Bone marrow (tissue), 2 donors: ENCODE measurements around the gene HDDC3.

Experiments used
- DNase-seq, 2 donors: peaks; one replicate each; lab custom pipeline; 2025; lab: John Stamatoyannopoulos, UW

The HDDC3 gene

DNA sequence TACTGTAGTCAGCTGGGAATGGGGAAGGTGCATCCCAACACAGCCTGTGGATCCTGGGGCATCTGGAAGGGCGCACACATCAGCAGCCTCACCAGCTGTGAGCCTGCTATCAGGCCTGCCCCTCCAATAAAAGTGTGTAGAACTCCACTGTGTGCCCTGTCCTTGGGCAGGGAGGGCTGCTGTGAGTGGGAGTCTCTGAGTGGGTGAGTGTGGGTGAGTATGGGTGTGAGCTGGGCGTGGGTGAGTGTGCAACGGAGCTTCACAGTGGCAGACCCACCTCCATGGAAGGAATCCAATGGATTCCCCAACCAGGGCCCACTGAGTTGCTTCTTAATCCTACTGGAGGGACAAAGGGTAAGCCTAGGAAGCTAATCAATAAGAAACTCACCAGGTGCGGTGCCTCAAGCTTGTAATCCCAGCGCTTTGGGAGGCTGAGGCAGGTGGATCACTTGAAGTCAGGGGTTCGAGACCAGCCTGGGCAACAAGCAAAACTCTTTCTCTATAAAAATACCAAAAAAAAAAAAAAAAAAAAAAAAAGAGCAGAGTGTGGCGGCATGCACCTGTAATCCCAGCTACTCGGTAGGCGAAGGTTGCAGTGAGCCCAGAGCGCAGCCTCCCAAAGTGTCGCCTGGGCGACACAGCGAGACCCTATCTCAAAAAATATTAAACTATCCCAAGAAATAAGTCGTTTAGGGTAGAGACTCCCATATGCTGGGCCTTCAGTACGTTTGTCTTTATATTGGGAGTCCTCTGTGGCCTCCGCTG, 21.8 kb upstream of the HDDC3 start:
- no peak for DNase-seq

DNA sequence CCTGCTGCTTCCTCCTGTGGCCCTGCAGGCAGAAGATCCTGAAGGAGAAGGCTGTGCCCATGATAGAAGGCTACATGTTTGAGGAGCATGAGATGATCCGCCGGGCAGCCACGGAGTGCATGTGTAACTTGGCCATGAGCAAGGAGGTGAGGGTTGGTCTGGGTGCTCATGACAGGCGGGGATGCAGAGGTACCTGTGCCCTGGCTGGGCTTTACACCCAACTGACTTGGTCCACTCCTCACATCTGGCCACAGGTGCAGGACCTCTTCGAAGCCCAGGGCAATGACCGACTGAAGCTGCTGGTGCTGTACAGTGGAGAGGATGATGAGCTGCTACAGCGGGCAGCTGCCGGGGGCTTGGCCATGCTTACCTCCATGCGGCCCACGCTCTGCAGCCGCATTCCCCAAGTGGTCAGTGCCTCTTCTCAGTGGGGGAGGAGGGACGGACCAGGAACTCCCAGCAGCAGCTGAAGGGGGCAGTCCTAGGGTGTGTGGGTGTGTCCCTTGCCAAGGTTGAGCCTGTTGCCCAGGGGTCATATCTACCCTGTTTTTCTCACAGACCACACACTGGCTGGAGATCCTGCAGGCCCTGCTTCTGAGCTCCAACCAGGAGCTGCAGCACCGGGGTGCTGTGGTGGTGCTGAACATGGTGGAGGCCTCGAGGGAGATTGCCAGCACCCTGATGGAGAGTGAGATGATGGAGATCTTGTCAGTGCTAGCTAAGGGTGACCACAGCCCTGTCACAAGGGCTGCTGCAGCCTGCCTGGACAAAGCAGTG, 20.7 kb upstream of the HDDC3 start:
- no peak for DNase-seq

DNA sequence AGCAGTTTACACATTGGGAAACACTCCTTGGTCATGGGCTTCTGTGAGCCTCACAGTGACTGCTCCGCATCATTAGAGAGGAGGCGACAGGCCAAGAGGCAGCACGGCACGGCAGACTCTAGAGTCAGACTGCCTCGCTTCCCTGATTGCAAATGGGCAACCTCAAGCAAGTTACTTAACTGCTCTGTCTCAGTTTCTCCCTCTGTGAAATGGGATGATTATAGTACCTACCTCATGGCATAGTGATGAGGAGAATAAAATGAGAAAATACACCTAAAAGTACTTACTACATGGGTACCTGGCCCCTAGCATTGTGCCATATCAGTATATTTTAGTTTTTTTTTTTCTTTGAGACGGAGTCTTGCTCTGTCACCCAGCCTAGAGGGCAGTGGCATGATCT, 18.3 kb upstream of the HDDC3 start:
- DNase-seq: no peak

DNA sequence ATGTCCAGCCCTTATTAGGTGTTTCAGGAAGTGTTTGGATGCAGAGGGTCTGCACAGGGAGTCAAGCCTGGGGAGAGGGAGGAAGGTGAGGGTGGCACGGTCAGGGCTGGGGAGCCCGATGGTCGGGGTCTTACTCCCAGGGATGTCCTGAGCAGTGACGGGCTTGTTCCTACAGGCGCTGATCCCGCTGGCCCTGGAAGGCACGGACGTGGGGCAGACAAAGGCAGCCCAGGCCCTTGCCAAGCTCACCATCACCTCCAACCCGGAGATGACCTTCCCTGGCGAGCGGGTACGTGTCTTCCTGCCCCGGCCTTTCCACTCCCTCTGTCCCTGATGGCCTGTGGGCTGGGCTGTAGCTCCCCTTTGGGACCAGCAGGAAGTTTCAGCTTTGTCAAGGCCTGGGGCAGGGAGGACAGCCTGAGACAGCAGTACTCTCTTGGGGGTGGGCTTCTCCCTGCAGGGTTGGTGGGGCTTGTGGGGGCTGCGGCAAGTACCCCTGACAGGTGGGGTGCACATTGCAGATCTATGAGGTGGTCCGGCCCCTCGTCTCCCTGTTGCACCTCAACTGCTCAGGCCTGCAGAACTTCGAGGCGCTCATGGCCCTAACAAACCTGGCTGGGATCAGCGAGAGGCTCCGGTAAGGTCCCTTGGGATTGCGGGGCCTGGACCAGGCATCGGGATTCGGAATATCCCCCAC, 17.8 kb upstream of the HDDC3 start:
- no peak for DNase-seq

DNA sequence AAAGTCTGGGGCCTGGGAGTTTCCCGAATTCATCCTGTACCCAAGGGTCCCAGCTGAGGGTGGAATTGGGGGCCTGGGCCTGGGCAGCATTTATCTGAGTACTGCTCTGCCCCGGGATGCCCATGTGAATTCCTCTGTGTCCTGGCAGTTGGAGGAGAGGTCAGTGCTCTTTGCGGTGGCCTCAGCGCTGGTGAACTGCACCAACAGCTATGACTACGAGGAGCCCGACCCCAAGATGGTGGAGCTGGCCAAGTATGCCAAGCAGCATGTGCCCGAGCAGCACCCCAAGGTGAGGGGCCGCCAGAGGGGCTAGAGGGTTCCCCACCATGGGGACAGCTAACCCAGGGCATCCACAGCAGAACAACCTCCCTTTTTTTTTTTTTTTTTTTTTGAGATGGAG, 16.2 kb upstream of the HDDC3 start:
- no peak for DNase-seq

DNA sequence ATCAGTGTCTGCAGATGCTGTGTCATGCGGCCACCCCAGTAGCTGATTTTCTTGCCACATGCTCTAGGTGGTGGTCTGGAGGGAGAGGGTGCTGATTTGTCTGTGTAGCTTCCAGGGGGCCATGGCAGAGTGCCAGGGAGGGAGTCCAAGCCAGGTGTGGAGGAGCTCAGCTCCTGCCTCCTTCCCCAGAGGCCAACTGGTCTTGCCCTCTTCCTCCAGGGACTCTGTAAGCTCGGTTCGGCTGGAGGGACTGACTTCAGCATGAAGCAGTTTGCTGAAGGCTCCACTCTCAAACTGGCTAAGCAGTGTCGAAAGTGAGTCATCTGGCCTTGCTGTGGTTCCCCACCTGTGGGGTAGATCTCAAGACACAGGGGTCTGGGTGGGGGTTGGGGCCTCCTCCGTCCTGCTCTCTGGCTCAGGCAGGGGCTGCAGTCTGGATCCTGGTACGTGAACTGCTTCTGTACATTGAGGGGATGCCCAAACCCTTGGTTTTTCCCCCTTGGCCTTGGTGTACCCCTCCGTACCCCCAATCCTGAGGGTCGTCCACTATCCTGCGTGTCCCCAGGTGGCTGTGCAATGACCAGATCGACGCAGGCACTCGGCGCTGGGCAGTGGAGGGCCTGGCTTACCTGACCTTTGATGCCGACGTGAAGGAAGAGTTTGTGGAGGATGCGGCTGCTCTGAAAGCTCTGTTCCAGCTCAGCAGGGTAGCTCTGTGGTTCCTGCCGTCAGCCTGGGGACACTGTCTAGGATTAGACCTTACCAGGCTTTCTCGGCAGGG, 15.4 kb upstream of the HDDC3 start:
- no peak for DNase-seq

DNA sequence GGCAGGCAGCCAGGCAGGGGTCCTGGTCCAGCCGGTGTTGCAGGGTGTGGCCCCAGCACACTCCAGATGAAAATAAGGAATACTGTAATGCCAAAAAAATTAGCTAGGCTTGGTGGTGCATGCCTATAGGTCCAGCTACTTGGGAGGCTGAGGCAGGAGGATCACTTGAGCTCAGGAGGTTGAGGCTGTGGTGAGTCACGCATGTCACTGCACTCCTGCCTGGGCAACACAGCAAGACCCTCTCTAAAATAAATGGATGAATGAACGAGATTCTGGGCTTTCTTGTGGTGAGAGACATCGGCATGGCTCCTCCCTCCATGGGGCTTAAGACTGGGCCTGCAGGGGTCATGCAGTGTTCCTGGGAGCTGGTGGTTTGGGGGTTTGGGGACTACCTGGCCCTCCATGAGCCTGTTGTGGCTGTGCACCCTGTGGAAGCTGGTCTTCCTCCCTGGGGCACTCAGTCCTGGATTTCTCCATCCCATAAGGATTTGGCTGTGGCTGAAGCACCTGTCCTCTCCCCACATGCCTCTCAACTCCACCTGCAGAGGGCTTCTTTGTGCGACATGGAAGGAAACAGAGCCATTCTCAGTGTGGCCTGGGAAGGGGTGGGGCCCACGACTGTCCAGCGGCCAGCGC, 14.7 kb upstream of the HDDC3 start:
- no peak for DNase-seq

DNA sequence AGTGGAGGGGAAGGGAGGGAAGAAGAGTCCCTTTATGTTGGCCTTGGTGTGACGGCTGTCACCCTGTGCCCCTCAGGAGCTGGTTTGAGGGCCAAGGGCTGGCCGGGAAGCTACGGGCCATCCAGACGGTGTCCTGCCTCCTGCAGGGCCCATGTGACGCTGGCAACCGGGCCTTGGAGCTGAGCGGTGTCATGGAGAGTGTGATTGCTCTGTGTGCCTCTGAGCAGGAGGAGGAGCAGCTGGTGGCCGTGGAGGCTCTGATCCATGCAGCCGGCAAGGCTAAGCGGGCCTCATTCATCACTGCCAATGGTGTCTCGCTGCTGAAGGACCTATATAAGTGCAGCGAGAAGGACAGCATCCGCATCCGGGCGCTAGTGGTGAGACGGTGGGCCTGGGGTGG, 14.2 kb upstream of the HDDC3 start:
- no peak for DNase-seq

DNA sequence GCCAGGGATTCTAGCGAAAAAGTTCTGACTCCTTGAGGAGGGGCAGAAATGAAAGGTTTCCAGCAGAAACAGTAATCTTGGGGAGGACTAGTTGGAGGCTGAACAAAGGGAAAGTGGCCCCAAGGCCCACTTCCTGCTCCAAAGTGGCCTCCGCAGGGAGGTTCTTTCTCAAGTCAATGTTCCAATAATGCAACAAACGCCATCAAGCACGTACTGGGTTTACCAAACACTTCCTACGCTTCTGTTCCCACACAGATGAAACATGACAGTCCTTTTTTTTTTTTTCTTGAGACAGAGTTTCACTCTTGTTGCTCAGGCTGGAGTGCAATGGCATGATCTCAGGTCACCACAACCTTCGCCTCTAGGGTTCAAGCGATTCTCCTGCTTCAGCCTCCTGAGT, 12.7 kb upstream of the HDDC3 start:
- no peak for DNase-seq

DNA sequence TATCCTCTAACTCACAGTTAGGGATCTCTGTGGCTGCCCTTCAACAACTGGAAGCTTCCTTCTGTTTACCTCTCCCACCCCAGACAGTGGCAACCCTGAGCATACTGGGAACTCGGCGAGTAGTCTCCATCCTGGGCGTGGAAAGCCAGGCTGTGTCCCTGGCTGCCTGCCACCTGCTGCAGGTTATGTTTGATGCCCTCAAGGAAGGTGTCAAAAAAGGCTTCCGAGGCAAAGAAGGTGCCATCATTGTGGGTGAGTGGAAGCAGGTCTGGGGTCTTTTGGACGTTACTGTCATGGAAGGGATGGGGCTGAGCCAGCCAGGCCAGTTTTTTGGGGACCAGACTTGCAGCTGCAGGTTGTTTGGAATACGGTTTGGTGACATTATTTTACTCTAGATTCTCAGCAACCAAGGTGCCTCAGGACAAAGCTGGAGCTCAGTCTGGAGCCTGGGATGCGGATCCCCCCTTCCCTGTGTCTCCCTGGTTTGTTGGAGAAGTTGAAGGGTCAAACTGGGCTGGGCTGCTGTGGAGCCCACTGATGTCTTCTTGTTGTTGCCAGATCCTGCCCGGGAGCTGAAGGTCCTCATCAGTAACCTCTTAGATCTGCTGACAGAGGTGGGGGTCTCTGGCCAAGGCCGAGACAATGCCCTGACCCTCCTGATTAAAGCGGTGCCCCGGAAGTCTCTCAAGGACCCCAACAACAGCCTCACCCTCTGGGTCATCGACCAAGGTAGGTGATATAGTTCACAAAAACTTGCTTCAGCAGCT, 10.2 kb upstream of the HDDC3 start:
- DNase-seq: no peak

DNA sequence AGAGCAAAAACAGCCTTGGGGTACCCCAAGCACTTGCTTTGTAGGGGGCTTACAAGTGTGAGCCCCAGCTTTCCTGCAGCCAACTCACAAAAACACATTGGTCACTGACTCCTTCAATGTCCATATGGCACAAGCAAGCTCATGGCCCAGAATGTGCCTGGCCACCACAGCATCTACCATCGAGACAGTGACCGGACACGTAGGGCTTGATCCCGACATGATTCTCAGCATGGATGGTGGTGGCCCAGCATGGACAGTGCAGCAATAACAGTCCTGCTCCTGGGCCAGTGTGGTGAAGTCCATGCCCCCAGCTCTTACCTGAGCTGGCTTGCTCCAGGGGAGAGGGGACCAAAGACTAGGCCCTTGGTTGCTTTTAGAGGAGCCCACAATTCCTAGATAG, 8.7 kb upstream of the HDDC3 start:
- DNase-seq: no peak

DNA sequence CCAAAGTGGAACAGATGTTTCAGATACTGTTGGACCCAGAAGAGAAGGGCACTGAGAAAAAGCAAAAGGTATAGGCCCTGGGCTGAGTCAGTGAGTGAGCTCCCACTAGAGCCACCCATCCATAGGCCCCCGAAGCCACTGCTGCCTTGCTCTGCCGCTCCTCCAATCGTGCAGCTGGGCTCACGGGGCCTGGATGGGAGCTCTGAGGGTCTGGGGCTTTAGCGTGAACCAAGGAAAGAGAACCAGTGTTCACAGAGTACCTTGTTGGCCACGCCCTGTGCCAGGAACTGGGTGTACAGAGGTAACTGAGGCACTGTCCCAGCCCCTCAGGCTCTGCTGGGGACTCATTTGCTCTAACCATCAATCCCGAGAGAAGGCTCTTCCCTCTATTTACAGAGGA, 7.4 kb upstream of the HDDC3 start:
- no peak for DNase-seq

DNA sequence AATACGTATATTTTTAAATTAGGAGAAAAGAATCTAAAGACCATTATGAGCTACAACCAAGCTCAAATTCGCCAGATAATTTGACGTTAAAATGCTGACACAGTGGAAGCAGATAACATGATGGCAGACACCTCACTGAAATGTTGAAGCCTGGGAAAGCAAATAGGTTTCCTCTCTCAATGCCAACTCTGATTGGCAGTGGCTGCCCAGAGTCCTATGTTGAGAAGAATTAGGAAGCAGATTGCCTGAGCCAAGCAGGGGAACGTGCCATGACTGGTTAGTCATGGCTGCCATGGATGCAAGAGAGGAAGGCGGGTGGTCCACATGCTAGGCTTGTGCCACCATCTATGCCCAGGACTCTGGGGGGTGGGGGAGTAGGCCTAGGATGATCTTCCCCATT, 5.9 kb upstream of the HDDC3 start:
- no peak for DNase-seq

DNA sequence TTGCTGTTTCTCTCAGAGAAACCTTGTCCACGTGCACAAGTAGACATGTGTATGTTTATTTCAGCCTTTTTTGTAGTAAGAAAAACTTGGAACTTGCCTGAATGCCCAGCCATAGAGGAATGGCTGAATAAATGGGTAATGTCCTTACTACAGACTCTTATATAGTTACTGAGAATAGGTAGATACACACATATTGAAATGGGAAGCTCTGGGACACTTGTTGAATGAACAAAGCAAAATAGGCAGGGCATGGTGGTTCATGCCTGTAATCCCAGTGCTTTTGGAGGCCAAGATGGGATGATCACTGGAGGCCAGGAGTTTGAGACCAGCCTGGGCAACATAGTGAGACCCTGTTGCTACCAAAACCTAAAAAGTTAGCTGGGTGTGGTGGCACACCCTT, 4.5 kb upstream of the HDDC3 start:
- no peak for DNase-seq

DNA sequence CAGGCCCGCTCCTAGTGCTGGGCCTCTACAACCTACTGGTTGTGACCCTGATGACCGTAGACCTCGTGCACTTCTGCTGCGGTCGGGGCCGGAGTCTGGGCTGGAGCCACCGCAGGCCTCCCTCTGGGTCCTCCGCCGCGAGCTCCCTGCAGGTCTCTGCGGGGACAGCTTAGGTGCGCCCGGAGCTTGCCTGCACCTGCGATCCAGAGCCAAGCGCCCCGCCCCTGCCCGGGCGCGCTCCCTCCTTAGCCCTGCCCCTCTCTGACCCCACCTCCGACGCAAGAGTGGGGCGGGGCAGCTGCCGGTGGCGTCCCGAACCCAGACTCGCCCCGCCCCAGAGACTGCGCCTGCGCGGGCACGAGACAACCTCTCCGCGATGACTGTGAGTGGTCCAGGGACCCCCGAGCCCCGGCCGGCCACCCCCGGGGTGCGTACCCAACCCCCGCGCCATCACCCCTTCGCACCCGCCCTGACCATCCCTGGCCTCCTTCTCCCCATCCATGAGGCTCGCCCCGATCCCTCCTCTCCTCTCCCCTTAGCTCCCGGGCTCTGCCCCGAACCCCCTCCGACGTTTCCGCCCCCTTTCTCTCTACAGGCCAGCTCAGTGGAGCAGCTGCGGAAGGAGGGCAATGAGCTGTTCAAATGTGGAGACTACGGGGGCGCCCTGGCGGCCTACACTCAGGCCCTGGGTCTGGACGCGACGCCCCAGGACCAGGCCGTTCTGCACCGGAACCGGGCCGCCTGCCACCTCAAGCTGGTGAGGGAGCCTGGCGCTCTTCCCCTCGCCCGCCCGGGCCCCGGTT, 2.8 kb upstream of the HDDC3 start, which contains the start of gene UNC45A:
UNC45A (plus strand) TSS at position 337 of the 803 bp plus-strand sequence; CDS start at position 377, 40 bp downstream.
- peak; percentile 75 to 79 for DNase-seq

DNA sequence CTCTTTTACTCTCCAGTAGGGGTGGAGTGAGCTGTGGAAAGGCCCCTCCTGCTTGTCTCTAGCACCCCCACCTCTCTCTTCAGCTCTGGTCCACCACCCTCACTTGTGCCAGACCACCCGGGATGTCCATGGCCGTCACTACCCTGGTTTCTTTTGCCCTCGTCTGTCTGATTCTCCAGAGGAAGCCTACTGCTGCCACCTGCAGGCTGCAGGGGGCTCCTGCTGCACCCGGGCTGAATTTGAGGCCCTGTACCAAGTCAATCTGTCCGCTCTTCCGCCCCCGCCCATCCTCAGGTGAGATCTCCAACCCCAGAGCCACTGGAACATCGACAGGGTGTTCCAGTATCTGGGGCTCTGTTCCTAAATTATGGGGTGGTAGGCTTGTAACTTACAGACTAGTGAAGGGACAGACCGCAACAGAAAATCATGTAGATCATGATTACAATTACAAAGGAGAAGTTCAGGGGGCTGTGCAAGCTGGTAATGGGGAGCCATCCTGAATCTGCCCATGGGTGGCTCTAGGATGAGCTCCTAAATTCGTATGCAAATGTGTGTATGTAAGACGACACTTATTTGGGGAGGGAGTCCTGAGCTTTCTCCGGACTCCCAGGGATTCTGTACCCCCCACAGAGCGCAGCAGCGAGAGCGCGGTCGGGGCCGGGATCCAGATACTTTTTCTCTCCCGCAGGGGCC, 2.1 kb upstream of the HDDC3 start:
- DNase-seq: peak; percentile 39 to 72

DNA sequence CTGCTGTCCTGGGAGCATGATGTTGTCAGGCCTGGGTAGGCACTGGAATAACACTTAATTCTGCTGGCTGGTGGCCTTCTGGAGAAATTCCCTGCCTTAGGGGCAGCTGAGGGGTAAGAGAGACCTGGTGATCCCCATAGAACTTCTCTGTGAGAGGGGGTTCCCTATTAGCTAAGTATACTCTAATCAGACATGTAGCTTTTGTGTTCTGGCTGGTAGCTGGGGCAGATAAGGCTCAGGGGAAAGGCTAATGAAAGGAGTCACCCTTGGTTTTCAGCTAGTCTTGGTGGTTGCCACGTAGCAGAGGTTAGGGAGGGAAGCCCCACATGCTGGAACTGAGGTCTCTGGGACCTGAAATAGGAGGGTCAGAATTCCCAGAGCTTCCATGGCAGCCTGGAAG, 952 bp upstream of the HDDC3 start:
- no peak for DNase-seq

DNA sequence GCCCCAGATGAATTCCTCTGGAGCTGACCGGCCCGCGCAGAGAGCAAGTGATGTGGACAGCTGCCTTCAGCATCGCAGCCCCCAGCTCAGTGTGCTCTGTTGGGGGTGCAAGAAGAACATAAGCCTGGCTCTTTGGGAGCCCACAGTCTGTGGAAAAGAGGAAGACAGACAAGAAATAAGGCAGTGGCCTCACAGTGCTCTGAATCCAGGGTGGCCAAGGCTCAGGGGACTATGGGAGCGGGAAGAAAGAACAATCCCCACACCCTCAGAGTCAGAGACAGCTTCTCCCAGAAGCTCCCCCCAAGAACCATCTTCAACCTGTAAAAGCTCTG, 277 bp upstream of the HDDC3 start:
- DNase-seq: no peak

DNA sequence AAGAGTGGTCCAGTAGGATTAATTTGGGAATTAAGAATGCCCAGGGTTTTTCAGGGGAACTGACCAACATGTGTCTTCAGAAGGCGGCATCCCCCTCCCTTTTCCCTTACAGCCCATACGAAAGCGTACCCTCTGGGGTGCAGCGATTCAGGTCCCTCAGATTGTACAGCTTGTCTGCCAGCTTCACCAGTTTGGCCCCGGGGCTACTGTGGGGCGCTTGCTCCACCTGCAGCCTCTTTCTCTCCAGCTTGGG, 848 bp downstream of the HDDC3 start:
- no peak for DNase-seq
